NCI-H146 treated with DMSO at 0.1 percent for 48 hours (cell line): ENCODE measurements around the gene DNAAF9.
"Not testable (repeated sequence)": the region's sequence is repeated elsewhere in the genome, so short reads cannot be mapped to it uniquely, and the experiment has no call there.

Source experiments
- DNase-seq: peaks from one replicate; lab custom pipeline; 2025; ENCODE audit not compliant: unreplicated experiment; lab: John Stamatoyannopoulos, UW

DNAAF9 gene

DNA sequence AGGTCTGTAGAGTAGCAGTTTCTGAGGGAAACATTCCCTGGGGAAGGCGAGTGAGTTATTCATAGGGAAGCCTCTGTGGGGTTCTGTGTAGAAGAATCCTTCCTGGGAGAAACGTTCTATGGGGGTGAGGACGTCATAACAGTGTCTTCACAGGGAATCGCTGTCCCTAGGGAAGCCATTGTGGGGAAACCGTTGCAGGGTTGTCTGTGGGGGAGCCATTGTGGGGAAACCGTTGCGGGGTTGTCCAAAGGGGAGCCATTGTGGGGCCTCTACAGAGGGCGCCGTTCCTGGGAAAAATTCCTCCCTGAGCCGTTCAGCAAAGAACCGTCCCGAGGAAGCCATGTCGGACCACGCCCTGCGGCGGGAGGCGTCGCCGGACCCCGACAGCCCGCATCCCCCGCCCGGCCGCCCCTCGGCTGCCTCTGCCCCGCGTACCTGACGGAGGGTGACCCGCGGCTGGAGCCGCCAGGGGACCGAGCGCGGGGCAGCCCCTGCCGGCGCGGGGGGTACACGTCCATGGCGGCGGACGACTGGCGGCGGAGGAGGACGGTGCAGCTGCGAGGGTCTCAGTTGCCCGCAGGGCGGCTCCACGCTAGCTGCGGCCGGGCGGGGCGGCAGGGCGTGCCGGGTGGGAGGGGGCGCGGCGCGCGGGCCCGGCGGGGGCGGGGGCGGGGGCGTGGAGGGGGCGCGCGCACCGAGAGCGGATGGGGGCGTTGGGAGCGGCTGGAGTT is at the start of gene DNAAF9:
TSS of gene DNAAF9 (minus strand) at position 630 of the 731 bp plus-strand sequence. CDS start at position 518, 112 bp downstream.
- DNase-seq: no peak

DNA sequence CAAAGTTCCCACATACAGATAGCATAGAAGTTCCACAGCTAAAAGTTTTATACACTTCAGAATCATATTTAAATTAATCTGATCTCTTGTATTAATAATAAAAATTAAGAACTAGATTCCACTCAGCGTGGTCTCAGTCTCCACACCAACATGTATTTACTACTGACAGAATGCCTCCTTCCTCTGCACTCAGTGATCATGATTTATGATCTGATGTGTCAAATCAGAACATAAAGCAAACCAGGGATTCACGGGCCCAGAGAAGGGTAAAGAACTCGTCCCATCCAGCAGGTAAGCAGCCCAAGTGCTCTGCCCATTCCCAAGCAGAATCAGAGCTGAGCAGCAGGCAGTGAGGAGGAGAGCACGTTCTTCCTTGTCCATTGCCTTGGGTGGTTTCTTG is 49.2 kb upstream of the DNAAF9 start:
- no peak for DNase-seq

DNA sequence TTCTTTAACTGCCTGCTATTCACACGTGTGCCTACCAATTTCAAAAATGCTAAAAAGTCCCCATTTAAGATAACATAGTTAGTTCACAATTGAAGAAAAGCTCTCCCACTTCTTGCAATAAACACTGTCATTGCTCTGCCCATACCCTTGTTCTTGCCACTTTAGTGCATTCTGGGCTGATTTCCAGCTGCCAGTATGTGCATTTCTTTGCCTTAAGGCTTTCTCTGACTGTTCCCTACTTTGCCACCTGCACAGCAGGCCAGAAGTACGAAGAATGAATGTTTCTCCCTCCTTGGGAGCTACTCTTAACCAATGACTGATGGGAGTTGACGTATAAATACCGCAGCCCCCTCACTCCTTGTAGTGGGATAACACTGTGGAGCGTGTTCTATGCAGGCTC is 47.4 kb upstream of the DNAAF9 start:
- no peak for DNase-seq

DNA sequence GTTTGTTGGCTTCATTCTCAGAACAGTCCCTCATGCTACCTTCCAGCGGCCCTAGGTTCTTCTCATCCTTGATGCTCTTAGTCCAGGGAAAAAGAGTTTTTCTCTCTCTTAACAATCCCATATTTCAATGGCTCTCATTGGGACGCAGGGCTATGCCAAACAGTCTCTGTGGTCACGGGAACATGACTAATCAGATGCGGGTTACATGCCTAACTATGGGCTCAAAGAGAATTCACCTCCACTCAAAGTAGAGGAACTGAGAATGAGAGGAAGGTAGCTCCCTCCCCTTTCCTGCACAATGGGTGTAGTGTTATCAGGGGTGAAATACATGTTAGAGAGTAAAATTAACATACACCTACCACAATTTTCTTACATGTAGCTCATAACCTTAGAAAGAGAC is 45.2 kb upstream of the DNAAF9 start:
- DNase-seq: no peak

DNA sequence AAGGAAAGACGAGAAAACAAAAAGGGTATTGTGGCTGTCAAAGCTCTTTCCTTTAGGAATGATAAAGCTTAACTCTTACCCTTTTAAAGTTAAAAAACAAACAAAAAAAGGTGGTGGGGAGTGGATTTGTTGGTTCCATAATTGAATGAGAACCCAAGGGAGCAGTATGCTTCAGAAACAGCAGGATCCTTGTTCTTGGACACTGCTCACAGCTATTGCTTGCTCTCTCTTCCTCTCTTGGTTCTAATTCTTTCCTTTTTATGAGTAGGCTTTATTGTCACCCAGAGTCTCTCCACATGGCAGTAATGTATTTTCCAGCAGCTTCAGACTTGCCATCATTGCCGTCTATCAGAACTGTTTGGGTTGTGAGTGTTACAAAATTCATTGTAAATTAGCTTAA is 44.7 kb upstream of the DNAAF9 start:
- no peak for DNase-seq

DNA sequence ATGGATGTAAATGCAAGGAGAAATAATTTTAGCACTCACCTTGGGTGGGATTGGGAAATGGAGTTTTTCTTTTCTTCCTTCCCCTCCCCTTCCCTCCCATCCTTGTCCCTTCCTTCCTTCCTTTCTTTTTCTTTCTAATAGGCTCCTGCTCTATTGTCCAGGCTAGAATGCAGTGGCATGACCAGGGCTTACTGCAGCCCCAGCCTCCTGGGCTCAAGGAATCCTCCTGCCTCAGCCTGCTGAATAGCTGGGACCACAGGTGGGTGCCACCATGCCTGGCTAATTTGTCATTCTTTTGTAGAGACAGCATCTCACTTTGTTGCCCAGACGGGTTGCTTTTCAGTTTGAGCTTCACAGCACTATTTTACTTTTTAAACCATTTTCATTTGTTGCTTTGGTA is 41.9 kb upstream of the DNAAF9 start:
- no peak for DNase-seq

DNA sequence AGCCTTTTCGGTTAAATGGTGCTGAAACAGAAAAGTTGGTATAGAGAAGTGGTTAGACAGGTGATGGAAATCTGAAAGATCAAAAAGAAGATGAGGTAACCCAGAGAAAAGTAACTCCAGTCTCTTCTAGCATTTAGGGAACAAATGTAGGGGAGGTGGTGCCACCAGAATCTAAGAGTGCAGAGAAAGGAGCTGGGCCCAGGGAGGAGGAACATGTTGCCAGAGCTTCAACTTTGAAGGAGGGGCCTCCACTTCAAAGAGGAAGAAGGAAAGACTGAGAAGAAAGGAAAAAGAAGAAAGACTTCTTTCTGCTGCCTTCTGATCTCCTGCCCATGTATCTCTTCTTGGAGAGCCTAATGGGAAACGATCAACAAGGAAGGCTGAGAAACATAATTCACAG is 39.9 kb upstream of the DNAAF9 start:
- DNase-seq: no peak

DNA sequence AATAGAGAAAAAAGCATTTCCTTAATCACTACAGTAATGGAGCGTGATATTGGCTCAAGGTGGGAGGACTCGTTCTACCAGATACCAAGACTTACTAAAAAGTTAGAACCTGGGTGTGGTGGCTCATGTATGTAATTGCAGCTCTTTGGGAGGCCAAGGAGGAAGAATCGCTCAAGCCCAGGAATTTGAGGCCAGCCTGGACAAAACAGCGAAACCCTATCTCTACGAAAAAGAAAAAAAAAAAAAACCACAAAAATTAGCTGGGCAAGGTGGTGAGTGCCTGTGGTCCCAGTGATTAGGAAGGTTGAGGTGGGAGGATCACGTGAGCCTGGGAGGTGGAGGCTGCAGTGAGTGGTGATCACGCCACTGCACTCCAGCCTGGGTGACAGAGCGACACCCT is 39.3 kb upstream of the DNAAF9 start:
- no peak for DNase-seq

DNA sequence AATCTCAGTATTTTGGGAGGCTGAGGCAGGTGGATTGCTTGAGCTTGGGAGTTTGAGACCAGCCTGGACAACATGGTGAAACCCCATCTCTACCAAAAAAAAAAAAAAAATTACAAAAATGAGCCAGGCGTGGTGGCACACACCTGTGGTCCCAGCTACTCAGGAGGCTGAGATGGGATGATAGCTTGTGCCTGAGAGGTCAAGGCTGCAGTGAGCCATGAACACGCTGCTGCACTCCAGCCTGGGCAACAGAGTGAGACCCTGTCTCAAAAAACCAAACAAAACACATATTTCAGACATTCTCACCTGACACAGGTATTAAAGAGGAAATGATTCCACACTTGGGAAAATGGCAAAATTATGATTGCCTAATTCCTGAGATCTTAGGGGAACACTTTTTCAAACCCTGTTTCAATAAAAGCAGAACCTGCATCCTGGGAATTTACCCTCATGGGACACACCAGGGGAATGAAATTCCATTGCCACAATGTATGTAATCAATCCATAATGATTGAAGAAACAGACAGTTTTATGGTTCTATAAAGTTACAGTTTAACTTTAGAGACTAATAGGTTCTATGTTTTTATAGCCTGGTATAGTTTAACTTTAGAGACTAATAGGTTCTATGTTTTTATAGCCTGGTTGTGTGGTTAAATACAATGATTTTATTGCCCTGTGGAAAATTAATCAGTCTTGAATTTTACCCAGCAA is 29.6 kb upstream of the DNAAF9 start:
- no peak for DNase-seq

DNA sequence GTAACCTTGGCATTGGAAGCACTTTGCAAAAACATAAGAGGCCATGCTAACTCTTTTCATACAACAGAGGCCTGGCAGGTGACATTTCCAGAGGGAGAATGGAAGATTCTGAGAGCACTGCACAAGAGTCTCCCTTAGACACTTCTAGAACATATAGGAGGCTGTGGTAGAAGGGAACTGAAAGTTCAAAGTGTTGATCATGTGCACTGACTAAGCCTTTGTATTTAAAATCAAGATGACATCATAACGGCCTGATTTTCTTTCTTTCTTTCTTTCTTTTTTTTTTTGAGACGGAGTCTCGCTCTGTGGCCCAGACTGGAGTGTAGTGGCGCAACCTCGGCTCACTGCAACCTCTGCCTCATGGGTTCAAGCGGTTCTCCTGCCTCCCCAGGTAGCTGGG is 26.8 kb upstream of the DNAAF9 start:
- DNase-seq: no peak

DNA sequence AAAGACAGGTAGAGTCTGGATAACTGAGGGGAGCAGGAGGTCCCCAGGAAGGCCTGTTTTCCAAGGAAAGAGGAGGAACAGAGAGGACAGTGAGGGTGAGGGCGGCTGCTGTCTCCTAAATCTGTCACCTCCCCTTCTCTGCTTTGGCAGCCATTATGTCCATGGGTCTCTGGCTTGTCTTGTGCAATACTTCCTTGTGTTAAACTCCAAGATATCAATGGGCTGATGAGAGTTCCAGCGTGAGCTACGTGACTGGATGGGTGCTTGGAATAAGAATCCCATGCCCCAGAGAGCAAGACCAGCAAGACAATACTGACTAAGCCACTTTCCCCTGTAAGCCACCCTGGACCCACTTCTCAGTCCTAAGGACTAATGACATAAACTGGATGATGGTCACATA is 26.3 kb upstream of the DNAAF9 start:
- DNase-seq: no peak

DNA sequence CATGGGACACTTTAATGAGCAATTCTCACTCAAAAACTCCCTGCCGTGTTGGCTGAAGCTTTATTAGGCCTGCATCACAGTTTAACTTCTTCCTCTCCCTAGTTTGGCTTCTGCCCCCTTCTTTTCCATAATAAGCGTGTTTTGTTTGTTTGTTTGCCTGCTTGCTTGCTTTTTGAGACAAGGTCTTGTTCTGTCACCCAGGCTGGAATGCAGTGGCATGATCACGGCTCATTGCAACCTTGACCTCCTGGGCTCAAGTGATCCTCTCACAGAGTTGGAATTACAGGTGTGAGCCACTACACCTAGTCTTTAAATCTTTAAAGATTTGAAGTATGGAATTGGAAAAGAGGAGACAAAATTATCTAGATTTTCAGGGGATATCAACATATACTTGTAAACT is 25.4 kb upstream of the DNAAF9 start:
- no peak for DNase-seq

DNA sequence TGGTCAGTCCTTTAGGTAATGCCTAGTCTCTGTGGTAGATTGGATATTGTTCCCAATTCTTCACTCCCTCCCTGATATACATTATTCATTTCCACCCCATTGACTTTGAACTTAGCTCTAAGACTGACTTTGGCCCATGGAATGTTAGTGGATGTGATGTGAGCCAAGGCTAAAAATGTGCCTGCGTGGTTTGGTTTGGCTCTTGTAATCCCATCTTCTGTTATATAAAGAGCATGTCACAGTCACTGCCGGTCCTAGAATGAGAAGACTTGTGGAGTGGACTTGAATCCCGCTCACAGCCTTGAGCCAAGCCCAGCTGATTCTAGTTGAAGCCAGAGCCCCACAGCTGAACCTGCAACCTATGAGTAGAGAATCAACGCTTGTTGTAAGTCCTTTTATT is 23.6 kb upstream of the DNAAF9 start:
- DNase-seq: no peak

DNA sequence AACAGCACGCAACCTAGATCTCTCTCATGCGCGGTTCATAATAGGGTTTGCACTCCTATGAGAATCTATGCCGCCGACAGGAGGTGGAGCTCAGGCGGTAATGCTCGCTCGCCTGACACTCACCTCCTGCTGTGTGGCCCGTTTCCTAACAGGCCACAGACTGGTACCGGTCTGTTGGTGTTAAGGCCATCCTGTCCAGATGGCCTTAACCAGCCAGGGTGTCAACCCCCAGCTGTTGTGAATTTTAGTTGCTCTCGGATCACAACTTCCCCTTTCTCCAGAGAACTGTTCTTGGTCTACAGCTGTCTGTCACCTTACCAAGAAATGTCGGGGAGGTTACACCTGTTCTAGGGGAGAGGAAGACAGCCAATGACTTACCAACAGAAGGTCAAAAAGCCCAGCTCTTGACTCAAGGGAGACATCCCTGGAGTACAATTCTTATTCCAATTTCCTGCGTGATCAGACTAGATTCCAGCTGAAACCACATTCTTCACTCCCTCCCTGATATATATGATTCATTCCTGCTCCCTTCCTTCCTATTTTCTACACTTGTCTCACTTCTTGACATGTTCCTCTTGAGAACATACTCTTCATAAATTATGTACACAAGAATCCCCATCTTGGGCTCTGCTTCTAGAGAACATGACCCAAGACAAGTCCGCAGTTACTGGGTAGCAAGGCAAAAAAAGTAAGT is 23.1 kb upstream of the DNAAF9 start:
- no peak for DNase-seq

DNA sequence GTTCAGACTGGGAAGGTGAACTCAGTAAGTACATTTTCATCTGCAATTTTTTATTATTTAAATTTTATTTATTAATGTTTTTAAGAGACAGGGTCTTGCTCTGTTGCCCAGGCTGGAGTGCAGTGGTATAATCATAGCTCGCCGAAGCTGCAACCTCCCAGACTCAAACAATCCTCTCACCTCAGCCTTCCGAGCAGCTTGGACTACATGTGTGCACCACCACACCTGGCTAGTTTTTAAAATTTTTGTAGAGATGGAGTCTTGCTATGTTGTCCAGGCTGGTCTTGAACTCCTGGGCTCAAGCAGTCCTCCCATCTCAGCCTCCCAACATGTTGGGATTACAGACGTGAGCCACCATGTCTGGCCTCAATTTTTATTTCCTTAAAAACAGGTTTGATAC is 19.3 kb upstream of the DNAAF9 start:
- not testable (repeated sequence) for DNase-seq

DNA sequence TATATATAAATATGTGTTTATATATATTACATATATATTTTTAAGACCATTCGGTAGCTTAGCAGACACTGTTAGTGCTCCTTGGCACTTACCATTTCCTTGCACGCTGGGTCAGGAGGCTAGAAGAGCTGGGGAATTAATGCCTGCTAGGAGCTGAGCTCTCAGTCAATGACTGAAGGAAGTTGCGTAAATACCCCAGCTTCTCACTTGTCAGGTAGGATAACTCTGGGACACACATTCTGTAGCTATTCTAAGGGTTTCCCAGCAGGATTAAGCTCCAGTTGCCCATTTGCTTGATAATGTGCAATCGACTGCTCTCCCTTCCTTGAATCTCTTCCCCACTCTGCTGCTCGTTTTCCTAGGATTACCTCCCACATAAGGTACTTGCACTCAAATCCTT is 15.7 kb upstream of the DNAAF9 start:
- no peak for DNase-seq

DNA sequence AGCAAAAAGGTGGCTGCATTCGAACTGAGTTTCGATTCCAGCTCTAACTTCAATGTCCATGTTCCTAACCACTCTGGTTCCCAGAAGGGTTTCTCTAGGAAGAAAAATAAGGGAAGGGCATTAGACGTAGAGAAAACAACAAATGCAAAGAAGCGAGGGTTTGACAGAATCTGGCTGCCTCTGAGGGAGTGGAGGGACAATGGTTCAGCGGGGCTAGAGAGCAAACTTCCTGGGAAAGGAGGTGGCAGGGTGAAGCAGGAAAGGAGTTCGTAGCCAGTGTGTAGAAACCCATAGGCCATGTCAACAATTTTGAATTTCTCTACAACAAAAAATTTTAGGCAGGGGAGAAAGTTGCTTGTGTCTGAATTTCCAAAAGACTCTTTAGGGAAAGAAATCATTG is 14.5 kb upstream of the DNAAF9 start:
- DNase-seq: no peak

DNA sequence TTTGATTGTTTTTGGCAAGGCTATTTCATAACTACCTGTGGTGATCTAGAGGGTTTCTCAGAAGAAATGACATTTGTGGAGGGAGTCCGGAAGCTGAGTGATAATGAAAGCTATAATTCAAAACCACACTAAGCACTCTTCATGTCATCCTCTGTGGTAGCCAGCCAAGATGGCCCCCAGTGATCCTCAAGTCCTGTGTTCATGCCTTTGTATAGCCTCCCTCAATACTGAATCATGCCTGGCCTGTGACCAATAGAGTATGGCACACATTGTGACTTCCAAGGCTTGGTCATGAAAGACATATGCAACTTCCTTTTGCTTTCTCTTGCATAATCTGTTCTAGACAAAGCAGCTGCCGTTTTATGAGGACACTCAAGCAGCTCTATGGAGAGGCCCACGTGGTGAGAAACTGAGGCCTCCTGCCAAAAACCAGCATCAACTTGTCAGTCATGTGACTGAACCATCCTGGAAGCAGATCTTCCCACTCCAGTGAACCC is 12.8 kb upstream of the DNAAF9 start:
- DNase-seq: no peak

DNA sequence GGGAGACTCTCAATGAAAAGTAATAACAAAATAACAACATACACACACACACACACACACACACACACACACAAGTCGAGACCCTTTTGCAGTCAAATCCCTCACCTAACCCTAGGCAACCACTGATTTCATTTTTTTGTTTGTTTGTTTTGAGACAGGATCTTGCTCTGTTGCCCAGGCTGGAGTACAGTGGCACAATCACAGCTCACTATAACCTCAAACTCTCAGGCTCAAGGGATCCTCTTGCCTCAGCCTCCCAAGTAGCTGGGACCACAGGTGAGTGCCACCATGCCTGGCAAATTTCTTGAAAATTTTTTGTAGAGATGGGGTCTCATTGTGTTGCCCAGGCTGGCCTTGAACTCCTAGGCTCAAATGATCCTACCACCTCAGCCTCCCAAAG is 10.7 kb upstream of the DNAAF9 start:
- DNase-seq: not testable (repeated sequence)

DNA sequence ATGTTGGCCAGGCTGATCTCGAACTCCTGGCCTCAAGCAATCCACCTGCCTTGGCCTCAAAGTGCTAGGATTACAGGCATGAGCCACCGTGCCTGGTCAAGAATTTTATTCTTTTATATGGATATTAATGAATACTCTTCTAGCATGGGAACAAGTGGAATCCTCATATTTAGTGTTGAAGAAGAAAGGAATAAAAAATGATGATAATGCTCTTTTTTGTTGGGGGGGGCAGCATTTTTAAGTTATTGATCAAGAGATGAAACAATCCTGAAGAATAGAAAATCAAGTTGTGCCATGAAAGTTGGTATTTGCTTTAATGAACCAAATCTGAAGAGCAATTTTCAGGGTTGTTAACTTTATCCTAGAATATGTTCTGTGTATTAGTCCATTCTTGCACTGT is 6.7 kb upstream of the DNAAF9 start:
- DNase-seq: no peak

DNA sequence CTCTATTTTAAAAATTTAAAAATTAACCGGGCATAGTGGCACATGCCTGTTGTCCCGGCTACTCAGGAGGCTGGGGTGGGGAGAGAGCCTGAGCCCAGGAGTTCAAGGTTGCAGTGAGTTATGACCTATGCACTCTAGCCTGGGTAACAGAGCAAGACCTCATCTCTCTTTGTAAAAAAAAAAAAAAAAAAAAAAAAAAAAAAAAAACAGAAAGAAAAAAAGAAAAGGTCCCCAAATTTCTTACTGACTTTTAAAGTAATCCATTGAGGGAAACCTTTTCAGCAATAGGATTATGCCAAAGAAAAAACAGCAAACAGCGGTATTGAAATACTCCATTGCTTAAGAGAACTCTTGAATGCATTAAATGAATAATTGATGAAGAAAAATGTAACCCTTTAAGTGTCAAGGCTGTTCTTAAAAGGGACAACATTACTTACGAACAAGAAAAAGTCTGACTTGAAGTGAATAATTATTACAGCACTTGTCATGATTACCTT is 6.0 kb upstream of the DNAAF9 start:
- no peak for DNase-seq
